22Rv1 (cell line): ENCODE measurements around the gene HOXB13.

Experiments used
- CTCF ChIP-seq: fragments of 450-650 bp; IDR thresholded peaks from 2 replicates; pipeline ENCODE4 v1.5.1; 2017; ENCODE audit warnings: mild to moderate bottlenecking
- ZFX ChIP-seq: fragments of 450-650 bp; IDR thresholded peaks from 2 replicates; pipeline ENCODE4 v1.6.1; 2017; ENCODE audit warnings: antibody characterized with exemption, borderline replicate concordance

GRCh38 chr17:48724251-48725003 lies 4.1 kb downstream of the HOXB13 start:
- TF ChIP-seq CTCF = peak; percentile 86
- TF ChIP-seq ZFX = no peak
